ENCODE measurements around the gene EIF2S2. TPM values are rescaled to one million over a fixed set of nuclear protein-coding genes. Genes with fewer than 3 reads are reported as not detected.
"Not testable (repeated sequence)": the region's sequence is repeated elsewhere in the genome, so short reads cannot be mapped to it uniquely, and the experiment has no call there.

The EIF2S2 gene, protein sequence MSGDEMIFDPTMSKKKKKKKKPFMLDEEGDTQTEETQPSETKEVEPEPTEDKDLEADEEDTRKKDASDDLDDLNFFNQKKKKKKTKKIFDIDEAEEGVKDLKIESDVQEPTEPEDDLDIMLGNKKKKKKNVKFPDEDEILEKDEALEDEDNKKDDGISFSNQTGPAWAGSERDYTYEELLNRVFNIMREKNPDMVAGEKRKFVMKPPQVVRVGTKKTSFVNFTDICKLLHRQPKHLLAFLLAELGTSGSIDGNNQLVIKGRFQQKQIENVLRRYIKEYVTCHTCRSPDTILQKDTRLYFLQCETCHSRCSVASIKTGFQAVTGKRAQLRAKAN
- 22.8 TPM for polyA plus RNA-seq

DNA sequence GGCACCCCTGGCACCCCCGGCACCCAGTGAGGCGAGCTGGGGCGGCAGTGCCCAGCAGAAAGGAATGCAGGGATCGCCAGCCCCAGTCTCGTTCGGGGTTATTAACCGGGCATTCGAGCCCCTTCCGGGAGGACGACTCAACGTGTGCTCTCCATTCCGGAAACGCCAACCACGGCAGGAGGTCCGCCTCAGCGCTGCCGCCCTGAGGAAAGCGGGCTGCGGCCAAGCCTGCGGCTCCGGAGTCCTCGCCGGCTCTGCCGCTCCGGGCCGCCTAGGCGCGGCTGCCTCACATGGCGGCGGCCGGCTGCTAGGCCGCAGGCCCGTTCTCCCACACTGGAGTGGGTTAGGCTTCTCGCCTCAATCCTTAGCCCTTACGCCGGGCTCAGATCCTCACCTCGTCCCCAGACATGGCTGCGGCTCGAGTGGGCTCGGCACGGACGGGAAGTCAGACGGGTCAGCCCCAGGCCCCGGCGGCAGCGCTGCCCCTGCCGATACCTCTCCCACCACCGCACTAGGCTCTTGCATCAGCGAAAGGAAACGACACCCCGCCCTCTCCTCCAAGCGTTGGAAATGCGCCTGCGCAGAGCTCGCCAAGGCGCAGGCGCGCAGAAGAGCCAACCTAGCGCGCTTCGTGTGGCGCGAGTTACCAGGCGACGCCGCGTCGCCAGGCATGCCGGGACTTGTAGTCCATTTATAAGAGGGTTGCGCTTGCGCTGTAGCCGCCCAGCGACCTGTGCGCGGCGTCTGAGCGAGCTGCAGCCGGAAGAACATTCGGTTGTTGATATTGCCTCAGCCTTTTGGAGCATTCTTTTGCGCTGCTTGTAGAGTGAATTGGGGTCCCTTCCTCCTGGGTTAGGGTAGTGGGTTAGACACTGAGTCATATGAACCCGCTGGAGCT, at the start of gene EIF2S2:
Gene EIF2S2 (minus strand): TSS at position 542 of the 898 bp plus-strand sequence. CDS start 133 bp downstream, at position 409.
- H3K27ac Mint-ChIP-seq, result peak within 1 kb of the TSS; percentile 94 to 98 (median 97)
- H3K4me3 Mint-ChIP-seq, result peak within 1 kb of the TSS; percentile 93 to 99 (median 96)
- no peaks in the 10 kb centered on the region for H3K27me3 Mint-ChIP-seq
- H3K36me3 Mint-ChIP-seq, result no peaks in the 10 kb centered on the region
- H3K9me3 Mint-ChIP-seq, result peaks cover 0 to 3% (median 0%) of the 10 kb centered on the region in 3 donors
- H3K4me1 Mint-ChIP-seq, result peaks cover 29 to 35% (median 32%) of the 10 kb centered on the region in 3 donors

DNA sequence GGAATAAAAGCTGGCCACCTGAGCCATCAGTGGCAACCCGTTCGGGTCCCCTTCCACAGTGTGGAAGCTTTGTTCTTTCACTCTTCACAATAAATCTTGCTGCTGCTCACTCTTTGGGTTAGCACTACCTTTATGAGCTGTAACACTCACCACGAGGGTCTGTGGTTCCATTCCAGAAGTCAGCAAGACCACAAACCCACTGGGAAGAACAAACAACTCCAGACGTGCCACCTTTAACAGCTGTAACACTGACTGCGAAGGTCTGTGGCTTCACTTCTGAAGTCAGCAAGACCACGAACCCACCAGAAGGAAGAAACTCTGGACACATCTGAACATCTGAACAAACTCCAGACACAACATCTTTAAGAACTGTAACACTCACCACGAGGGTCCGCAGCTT, 45.7 kb upstream of the EIF2S2 start:
- not testable (repeated sequence) for H3K36me3 Mint-ChIP-seq, H3K27me3 Mint-ChIP-seq, H3K4me3 Mint-ChIP-seq, H3K4me1 Mint-ChIP-seq, H3K9me3 Mint-ChIP-seq, H3K27ac Mint-ChIP-seq

DNA sequence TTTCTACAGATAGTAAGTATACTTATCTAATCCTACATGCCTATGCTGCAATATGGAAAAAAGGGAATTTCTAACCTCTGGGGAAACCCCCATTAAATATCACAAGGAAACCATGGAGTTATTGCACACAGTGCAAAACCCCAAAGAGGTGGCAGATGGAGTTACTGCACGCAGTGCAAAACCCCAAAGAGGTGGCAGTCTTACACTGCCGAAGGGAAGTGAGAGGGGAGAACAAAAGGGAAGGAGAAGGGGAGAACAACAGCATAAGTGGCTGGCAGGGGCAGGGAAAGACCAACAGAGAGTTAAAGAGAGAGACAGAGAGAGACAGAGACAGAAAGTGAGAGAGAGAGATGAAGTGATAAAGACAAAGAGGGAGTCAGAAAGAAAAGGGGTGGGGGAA, 43.8 kb upstream of the EIF2S2 start:
- Mint-ChIP-seq H3K9me3 (peaks cover 0 to 1% (median 0%) of the 10 kb centered on the region in 3 donors), H3K4me1 (no peaks in the 10 kb centered on the region), H3K36me3 (no peaks in the 10 kb centered on the region), H3K27ac (no peak overlapping the region), H3K27me3 (peaks cover 5% of the 10 kb centered on the region), H3K4me3 (no peak overlapping the region)

DNA sequence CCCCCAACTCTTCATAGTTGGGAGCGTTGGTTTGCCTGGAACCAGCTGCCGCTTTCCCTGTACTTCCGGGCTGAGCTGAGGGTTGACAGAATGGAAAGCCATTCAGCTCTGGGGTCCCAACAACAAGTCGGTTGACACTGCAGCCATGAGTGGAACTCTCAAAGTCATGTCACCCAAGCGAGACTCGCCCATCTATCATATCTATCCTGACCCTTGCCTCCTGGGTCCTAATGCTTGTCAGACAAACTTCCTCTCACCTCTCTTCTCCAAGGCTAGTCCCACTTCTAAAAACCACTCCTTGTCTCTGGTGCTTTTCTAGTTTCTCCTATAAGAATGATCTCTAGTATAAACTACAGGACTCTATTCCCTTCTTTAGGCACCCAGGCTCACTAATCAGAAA, 41.1 kb upstream of the EIF2S2 start:
- H3K36me3 Mint-ChIP-seq, H3K27ac Mint-ChIP-seq, H3K9me3 Mint-ChIP-seq, H3K4me1 Mint-ChIP-seq, H3K4me3 Mint-ChIP-seq, H3K27me3 Mint-ChIP-seq: not testable (repeated sequence)

DNA sequence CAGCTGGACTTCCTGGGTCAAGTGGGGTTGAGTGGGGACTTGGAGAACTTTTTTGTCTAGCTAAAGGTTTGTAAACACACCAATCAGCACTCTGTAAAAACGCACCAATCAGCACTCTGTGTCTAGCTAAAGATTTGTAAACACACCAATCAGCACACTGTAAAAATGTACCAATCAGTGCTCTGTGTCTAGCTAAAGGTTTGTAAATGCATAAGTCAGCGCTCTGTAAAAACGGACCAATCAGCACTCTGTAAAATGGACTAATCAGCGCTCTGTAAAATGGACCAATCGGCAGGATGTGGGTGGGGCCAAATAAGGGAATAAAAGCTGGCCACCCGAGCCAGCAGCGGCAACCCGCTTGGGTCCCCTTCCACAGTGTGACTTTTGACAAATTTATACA, 40.0 kb upstream of the EIF2S2 start:
- not testable (repeated sequence) for H3K36me3 Mint-ChIP-seq, H3K27ac Mint-ChIP-seq, H3K9me3 Mint-ChIP-seq, H3K4me3 Mint-ChIP-seq, H3K4me1 Mint-ChIP-seq, H3K27me3 Mint-ChIP-seq

DNA sequence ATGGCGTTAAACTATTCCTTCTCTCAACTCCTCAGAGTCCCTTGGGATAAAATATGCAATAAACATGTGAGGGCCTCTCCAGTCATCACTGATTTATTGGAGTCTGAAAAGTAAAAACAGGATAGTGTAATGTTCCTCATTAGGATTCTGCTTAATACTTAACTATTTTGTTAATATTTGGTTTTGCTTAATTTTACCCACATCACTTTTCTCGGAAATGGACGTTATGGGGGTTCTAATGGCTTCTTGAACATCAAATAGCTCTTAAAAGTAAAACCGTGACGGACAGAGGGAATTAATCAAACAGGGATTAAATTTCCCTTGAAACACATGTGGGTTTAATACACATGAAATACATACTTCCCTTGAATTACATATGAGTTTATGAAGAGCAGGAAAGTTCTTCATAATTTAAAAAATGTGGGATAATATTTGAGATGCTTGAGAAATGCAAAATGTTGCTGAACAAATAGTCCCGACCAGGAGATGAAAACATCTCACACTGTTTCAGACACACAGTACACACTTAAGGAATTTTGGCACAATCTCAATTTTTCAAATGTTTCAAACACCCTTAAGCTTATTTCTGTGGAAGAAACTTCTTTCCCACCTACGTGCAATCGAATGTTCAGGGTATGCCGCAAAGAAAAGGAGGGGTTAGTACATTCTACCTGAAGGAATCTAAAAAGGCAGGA, 38.4 kb upstream of the EIF2S2 start:
- Mint-ChIP-seq H3K9me3 (peaks cover 0 to 1% (median 0%) of the 10 kb centered on the region in 3 donors), H3K4me1 (no peaks in the 10 kb centered on the region), H3K36me3 (no peaks in the 10 kb centered on the region)

DNA sequence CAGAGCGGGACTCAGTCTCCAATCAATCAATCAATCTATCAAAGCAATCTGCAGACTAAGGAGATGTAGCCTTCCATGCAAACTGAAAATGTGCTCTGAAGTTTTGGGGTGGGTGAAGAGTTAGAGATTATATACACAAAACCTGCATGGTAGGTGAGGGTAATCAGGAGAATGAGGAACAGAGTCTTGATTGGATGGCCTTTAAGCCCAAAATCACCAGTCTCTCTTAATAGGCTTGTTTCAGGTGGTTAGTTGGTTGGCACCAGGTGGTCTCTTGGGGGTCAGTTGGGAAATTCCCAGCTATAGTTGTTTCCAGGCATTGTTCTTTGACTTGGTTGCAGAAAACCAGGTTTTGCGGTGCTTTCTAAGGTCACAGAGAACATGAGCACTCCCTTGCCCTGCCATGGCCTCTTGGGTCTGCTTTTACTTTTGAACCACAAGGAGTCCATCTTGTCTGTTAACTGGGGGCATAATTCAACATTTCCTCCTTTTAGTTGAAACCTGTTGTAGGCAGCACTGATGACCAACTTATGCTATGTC, 33.3 kb upstream of the EIF2S2 start:
- Mint-ChIP-seq H3K9me3 (no peaks in the 10 kb centered on the region), H3K27me3 (peaks cover 7% of the 10 kb centered on the region), H3K27ac (peak overlapping the region in 1 of 3 donors; percentile 21), H3K4me1 (no peaks in the 10 kb centered on the region), H3K4me3 (no peak overlapping the region), H3K36me3 (no peaks in the 10 kb centered on the region)

More for the DNA sequence above, 38.4 kb upstream of the EIF2S2 start:
- Mint-ChIP-seq H3K4me3 (no peak overlapping the region), H3K27me3 (peaks cover 3% of the 10 kb centered on the region), H3K27ac (no peak overlapping the region)

DNA sequence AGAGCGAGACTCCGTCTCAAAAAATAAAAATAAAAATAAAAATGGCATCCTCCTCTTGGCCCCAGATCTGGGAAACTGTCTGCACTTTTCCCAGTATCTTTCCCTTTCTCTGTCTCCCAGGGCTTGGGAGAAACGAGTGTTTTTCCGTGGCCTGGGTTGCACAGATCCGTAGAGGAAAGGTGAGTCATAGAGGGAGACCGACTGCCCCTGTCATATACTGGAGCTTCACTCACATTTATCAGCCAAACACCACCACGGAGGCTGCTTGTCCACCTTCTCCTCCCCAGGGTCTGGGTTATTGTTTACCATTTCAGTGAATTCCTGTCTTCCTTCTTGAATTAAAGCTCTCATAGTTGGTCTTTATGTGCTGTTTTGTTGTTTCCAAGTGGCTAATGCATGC, 31.9 kb upstream of the EIF2S2 start:
- Mint-ChIP-seq H3K4me1 (no peaks in the 10 kb centered on the region), H3K9me3 (no peaks in the 10 kb centered on the region), H3K27ac (no peak overlapping the region), H3K27me3 (peaks cover 14% of the 10 kb centered on the region), H3K36me3 (no peaks in the 10 kb centered on the region), H3K4me3 (no peak overlapping the region)

DNA sequence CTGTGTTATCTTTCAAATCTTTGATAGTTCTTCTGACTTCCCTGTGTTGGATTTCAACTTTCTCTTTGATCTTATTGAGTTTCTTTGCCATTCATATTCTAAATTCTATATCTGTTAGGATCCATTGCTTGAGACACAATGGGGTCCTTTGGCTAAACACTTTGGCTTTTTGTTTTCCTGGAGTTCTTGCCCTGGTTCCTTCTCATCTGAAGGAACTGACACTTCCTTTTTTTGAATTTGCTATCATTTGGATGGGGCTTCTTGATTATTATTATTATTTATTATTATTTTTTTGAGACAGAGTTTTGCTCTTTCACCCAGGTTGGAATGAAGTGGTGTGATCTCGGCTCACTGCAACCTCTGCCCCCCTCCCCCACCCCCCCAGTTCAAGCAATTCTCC, 30.1 kb upstream of the EIF2S2 start:
- Mint-ChIP-seq H3K27ac (no peak overlapping the region), H3K36me3 (no peaks in the 10 kb centered on the region), H3K4me3 (no peak overlapping the region), H3K4me1 (no peaks in the 10 kb centered on the region), H3K9me3 (no peaks in the 10 kb centered on the region), H3K27me3 (peaks cover 15% of the 10 kb centered on the region)

DNA sequence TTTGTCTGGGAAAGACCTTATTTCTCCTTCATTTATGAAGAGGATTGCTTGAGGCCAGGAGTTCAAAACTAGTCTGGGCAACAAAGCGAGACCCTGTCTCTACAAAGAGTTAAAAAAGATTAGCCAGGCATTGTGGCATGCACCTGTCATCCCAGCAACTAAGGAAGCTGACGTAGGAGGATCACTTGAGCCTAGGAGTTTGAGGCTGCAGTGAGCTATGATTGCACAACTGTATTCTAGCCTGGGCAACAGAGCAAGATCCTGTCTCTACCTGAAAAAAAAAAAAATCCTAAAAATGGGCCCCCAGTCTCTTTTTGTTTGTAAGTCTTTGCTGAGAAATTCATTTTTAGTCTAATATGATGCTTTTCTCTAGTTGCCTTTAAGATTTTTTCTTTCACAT, 29.2 kb upstream of the EIF2S2 start:
- Mint-ChIP-seq H3K27me3 (peaks cover 18% of the 10 kb centered on the region), H3K27ac (no peak overlapping the region), H3K9me3 (no peaks in the 10 kb centered on the region), H3K4me1 (no peaks in the 10 kb centered on the region), H3K36me3 (no peaks in the 10 kb centered on the region), H3K4me3 (no peak overlapping the region)

DNA sequence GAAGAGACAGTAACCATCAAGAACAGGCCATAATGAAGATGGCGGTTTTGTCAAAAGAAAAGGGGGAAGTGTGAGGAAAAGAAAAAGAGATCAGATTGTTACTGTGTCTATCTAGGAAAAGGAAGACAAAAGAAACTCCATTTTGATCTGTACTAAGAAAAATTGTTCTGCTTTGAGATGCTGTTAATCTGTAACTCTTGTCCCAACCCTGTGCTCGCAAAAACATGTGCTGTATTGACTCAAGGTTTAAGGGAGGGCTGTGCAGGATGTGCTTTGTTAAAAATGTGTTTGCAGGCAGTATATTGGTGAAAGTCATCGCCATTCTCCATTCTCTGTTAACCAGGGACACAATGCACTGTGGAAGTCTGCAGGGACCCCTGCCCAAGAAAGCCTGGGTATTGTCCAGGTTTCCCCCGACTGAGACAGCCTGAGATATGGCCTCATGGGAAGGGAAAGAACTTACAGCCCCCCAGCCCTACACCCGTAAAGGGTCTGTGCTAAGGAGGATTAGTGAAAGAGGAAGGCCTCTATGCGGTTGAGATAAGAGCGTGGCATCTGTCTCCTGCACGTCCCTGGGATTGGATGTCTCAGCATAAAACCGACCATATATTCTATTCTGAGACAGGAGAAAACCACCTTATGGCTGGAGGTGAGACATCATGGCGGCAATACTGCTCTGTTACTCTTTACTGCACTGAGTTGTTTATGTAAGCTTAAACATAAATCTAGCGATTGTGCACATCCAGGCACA, 23.7 kb upstream of the EIF2S2 start:
- not testable (repeated sequence) for H3K27ac Mint-ChIP-seq, H3K9me3 Mint-ChIP-seq, H3K36me3 Mint-ChIP-seq, H3K4me1 Mint-ChIP-seq, H3K4me3 Mint-ChIP-seq
- H3K27me3 Mint-ChIP-seq, result peaks cover 19% of the 10 kb centered on the region

DNA sequence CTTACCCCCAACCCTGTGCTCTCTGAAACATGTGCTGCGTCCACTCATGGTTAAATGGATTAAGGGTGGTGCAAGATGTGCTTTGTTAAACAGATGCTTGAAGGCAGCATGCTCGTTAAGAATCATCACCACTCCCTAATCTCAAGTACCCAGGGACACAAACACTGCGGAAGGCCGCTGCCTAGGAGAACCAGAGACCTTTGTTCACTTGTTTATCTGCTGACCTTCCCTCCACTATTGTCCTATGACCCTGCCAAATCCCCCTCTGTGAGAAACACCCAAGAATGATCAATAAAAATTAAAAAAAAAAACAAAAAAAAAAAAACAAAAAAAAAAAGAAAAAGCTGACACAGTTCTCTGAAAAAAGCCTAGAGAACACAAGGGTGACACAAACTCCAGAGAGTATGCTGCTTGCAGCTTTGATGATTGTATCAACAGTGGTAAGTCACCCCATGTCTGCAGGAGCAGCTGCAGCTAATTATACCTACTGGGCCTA, 21.4 kb upstream of the EIF2S2 start:
- not testable (repeated sequence) for H3K27ac Mint-ChIP-seq, H3K36me3 Mint-ChIP-seq, H3K9me3 Mint-ChIP-seq

DNA sequence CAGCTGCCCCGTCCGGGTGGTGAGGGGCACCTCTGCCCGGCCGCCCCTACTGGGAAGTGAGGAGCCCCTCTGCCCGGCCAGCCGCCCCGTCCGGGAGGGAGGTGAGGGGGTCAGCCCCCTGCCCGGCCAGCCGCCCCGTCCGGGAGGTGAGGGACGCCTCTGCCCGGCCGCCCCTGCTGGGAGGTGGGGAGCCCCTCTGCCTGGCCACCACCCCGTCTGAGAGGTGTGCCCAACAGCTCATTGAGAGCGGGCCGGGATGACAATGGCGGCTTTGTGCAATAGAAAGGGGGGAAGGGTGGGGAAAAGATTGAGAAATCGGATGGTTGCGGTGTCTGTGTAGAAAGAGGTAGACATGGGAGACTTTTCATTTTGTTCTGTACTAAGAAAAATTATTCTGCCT, 20.9 kb upstream of the EIF2S2 start:
- not testable (repeated sequence) for H3K4me1 Mint-ChIP-seq, H3K27me3 Mint-ChIP-seq, H3K4me3 Mint-ChIP-seq, H3K27ac Mint-ChIP-seq, H3K9me3 Mint-ChIP-seq, H3K36me3 Mint-ChIP-seq

More for the DNA sequence above, 21.4 kb upstream of the EIF2S2 start:
- not testable (repeated sequence) for H3K4me3 Mint-ChIP-seq, H3K27me3 Mint-ChIP-seq, H3K4me1 Mint-ChIP-seq

DNA sequence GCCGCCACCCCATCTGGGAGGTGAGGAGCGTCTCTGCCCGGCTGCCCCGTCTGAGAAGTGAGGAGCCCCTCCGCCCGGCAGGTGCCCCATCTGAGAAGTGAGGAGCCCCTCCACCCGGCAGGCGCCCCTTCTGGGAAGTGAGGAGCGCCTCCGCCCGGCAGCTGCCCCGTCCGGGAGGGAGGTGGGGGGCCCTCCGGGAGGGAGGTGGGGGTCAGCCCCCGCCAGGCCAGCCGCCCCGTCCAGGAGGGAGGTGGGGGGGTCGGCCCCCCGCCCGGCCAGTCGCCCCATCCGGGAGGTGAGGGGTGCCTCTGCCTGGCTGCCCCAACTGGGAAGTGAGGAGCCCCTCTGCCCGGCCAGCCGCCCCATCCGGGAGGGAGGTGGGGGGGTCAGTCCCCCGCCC, 20.4 kb upstream of the EIF2S2 start:
- not testable (repeated sequence) for H3K9me3 Mint-ChIP-seq, H3K27ac Mint-ChIP-seq, H3K4me3 Mint-ChIP-seq, H3K27me3 Mint-ChIP-seq, H3K36me3 Mint-ChIP-seq, H3K4me1 Mint-ChIP-seq
